Right lobe of liver (tissue), 6 donors: ENCODE measurements around the gene FRMD4A. TPM values are rescaled to one million over a fixed set of nuclear protein-coding genes. Genes with fewer than 3 reads are reported as not detected.
A peak's percentile ranks its signal among the peaks of the same experiment; 100 is the strongest.

ENCODE experiments used
- ATAC-seq, 4 donors: fragments of 200-7000 bp; cut with Tn5 transposase; one replicate each; pipeline ENCODE4 v1.9.1; 2020; ENCODE audit warnings: mild to moderate bottlenecking in 4 of 4, moderate library complexity in 4 of 4
- DNase-seq, 3 donors: peaks; one replicate each; pipeline ENCODE4 v3.0.0-alpha.2; 2020
- H3K27ac ChIP-seq, 3 donors: fragments of 200-600 bp; one replicate each; pipeline ENCODE4 v1.8.0; 2022
- H3K27me3 ChIP-seq, 2 donors: fragments of 200-600 bp; one replicate each; pipeline ENCODE4 v1.8.0; 2022
- H3K36me3 ChIP-seq, 4 donors: fragments of 200-600 bp; sonication (generic) in 1 of 4; one replicate each; pipeline versions ENCODE4 v1.5.1 to v1.8.0; 2017 to 2022; ENCODE audit warnings: control low read depth in 1 of 4
- H3K4me1 ChIP-seq, 4 donors: fragments of 200-600 bp; sonication (generic) in 1 of 4; one replicate each; pipeline versions ENCODE4 v1.5.1 to v1.8.0; 2017 to 2022; ENCODE audit warnings: control low read depth in 1 of 4
- H3K4me3 ChIP-seq, 3 donors: fragments of 200-600 bp; one replicate each; pipeline ENCODE4 v1.8.0; 2022
- H3K9me3 ChIP-seq, 4 donors: fragments of 200-600 bp; sonication (generic) in 1 of 4; one replicate each; pipeline versions ENCODE4 v1.5.1 to v1.8.0; 2017 to 2022; ENCODE audit warnings: control low read depth in 1 of 4
- POLR2A ChIP-seq: fragments of 450-650 bp; IDR thresholded peaks from one replicate; pipeline ENCODE4 v1.6.1; 2017; ENCODE audit warnings: antibody characterized with exemption, mild to moderate bottlenecking
- WGBS: methylation state at CpG from one replicate; pipeline ENCODE4 v1.1.6; 2018; ENCODE audit warnings: low coverage, low lambda C conversion rate; ENCODE audit not compliant: insufficient coverage; ENCODE audit errors: missing lambda C conversion rate; 5-methylcytosine and 5-hydroxymethylcytosine counted together
- intact Hi-C, 2 donors: fragments of 100-400 bp; cut with DNase I; formaldehyde crosslinking; loops; one replicate each; pipeline versions ENCODE4 v1.11.2 to v1.14.1; 2022
- total RNA-seq, 6 experiments: library from RNA; depleted of rRNA in 2 of 6; stranded (reverse); fragments of >200 nt in 2 of 6; fragmentation: NEBNext Ultra II Directional in 3 of 6; extraction: Animal tissue kit (Norgen Biotek cat#: 25700) in 3 of 6; gene quantifications; one replicate each; pipeline versions ENCODE4 v1.1.0 to v1.2.4, GENCODE V29; 2016 to 2023
- TF ChIP-seq, protein P1 (sequence below), 4 donors: fragments of 200-600 bp in 3 of 4; fragments of 450-650 bp in 1 of 4; IDR thresholded peaks; one replicate each; pipeline versions ENCODE4 v1.5.1 to v1.8.0; 2016 to 2022; ENCODE audit warnings: antibody characterized with exemption in 4 of 4, mild to moderate bottlenecking in 2 of 4
- donor health status: DM: no; HTN: yes; CAD: no.
- donor health status: DM: no; HTN: no; CAD: no.
- donor health status: DM: no; HTN: no; CAD: no.
- donor health status: DM: no; HTN: yes; CAD: no.
- donor health status: DM: no; HTN: yes; CAD: no.

The FRMD4A gene
- total RNA-seq, 6 experiments from 2014 or later, result 8.4 to 22.8 (median 13.3) TPM

DNA sequence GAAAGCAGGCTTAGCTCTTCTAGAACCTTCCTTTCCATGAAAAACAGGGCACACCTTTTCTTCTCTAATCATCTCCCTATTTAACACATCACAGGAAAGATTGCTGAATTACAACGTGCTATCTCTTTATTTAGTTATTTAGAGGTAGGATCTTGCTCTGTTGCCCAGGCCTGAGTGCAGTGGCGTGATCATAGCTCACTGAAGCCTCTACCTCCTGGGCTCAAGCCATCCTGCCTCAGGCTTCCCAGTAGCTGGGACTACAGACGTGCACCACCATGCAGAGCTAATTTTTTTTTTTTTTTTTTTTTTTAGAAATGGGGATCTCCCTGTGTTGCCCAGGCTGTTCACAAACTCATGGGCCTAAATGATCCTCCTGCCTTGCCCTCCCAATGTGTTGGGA is 492.8 kb downstream of the FRMD4A start:
- H3K27me3 ChIP-seq, result no peaks in the 10 kb centered on the region
- H3K36me3 ChIP-seq, result no peaks in the 10 kb centered on the region
- H3K4me3 ChIP-seq, result no peak overlapping the region
- WGBS, result 69% methylated on average over 3 of the region's 3 CpGs
- no peaks in the 10 kb centered on the region for H3K9me3 ChIP-seq
- DNase-seq (no peak), ATAC-seq (no peak)
- no peak overlapping the region for H3K27ac ChIP-seq
- no peaks in the 10 kb centered on the region for H3K4me1 ChIP-seq
- TF ChIP-seq, protein P1, sequence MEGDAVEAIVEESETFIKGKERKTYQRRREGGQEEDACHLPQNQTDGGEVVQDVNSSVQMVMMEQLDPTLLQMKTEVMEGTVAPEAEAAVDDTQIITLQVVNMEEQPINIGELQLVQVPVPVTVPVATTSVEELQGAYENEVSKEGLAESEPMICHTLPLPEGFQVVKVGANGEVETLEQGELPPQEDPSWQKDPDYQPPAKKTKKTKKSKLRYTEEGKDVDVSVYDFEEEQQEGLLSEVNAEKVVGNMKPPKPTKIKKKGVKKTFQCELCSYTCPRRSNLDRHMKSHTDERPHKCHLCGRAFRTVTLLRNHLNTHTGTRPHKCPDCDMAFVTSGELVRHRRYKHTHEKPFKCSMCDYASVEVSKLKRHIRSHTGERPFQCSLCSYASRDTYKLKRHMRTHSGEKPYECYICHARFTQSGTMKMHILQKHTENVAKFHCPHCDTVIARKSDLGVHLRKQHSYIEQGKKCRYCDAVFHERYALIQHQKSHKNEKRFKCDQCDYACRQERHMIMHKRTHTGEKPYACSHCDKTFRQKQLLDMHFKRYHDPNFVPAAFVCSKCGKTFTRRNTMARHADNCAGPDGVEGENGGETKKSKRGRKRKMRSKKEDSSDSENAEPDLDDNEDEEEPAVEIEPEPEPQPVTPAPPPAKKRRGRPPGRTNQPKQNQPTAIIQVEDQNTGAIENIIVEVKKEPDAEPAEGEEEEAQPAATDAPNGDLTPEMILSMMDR (IDR thresholded peaks at IDR 0.05), result no peak
- TF ChIP-seq POLR2A, result no peak
- intact Hi-C loops, result no loop called here

DNA sequence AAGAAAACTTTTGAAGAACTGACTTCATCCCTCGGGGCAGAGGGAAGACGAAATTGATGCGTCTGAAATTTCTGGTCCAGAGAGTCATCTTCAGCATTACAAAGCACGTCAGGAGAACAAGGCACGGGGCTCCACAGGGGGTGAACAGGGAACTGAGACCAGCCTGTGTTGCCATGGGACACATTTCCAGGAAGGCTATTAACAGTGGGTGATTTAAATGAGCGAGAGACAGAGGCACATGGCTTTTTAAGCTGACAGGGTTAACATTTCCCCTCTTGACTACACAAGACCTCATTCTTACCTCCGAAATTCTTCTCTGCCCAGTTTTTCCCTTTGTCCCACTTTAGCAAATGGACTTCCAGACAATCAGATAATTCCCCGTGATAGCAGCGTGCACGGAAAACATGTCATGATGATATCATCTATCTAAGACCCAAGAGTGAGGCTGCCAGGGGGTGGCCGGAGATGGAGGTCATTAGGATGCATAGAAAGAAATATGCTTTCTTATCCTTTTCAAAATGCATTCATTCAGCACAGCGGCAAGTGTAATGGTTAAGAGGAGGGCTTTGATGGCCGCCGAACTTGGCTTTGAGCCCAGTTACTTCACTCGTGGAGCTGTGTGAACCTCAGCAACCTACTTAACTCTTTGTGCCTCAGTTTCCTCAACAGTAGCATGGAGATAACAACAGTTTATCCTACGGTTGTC is 496.0 kb downstream of the FRMD4A start:
- Histone ChIP-seq H3K9me3 (no peaks in the 10 kb centered on the region), H3K4me3 (no peak overlapping the region), H3K4me1 (no peaks in the 10 kb centered on the region), H3K27me3 (no peaks in the 10 kb centered on the region), H3K36me3 (no peaks in the 10 kb centered on the region), H3K27ac (peak overlapping the region in 1 of 3 donors; percentile 40)
- intact Hi-C loops, result no loop called here
- DNase-seq, result no peak
- WGBS, result 34% methylated on average over 16 of the region's 16 CpGs
- TF ChIP-seq POLR2A, result no peak
- TF ChIP-seq, protein P1 (IDR thresholded peaks at IDR 0.05), result no peak
- ATAC-seq, result peak; percentile 25 to 55 (median 42)

DNA sequence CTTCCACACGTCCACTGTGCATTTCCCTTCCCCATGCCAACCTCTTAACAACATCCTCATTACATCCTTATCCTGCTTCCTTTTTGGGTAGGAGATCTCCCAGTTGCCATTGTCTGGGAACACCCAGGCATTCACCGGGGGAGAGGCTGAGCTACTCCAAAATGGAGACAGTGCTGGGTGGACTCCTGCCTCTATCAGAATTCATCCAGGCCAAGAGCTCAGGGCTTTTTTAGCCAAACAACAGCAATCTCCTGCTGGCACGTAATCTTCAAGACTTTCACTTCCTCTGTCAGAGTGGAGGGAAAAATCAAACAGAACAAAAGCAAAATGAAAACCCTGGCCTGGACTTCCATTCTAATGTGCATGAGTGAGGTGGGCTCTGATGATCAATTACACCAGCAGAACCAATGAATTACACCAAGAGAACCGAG is 499.0 kb downstream of the FRMD4A start:
- Histone ChIP-seq H3K4me1 (no peaks in the 10 kb centered on the region), H3K27ac (peak overlapping the region in 2 of 3 donors; percentile 11 to 49), H3K36me3 (no peaks in the 10 kb centered on the region), H3K27me3 (no peaks in the 10 kb centered on the region), H3K9me3 (no peaks in the 10 kb centered on the region), H3K4me3 (no peak overlapping the region)
- 27% methylated on average over 4 of the region's 4 CpGs for WGBS
- ATAC-seq (peak; percentile 37 to 60 (median 51)), DNase-seq (no peak)
- intact Hi-C loops, result no loop called here
- TF ChIP-seq, protein P1 (IDR thresholded peaks at IDR 0.05), result no peak
- TF ChIP-seq POLR2A, result no peak

DNA sequence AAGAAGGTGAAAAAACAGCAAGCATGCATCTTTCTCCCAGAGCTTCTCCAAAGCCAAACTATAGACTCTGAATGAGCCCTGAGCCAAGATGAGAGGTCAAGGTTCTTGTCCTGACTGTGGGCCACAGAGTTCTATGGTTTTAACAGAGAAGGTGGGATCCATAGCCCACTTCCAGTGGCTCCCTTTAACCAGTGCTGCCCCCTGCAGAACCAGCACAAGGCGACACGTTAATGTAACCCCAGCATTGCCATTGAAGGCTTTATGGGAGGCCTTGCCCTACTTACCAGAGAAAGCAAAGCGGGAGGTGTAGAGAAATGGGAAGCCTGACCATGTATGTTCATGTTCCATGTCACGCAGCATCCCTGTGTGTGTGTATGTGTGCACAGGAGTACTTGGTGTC is 500.3 kb downstream of the FRMD4A start:
- TF ChIP-seq, protein P1 (IDR thresholded peaks at IDR 0.05), result no peak
- no peak for TF ChIP-seq POLR2A

More for the DNA sequence above, 500.3 kb downstream of the FRMD4A start:
- intact Hi-C loops, result no loop called here
- no peaks in the 10 kb centered on the region for H3K9me3 ChIP-seq
- no peak overlapping the region for H3K4me3 ChIP-seq
- H3K27me3 ChIP-seq, result no peaks in the 10 kb centered on the region
- ATAC-seq, result no peak
- no peak overlapping the region for H3K27ac ChIP-seq
- H3K4me1 ChIP-seq, result no peaks in the 10 kb centered on the region
- H3K36me3 ChIP-seq, result no peaks in the 10 kb centered on the region
- WGBS, result 80% methylated on average over 1 of the region's 4 CpGs
- no peak for DNase-seq
